SK-N-SH (cell line): Measurements from ENCODE around the gene LCORL. TPM values are rescaled to one million over a fixed set of nuclear protein-coding genes. Genes with fewer than 3 reads are reported as not detected.

Experiments used
- CTCF ChIA-PET: fragments of 300-600, 350-600 bp; formaldehyde crosslinking; extraction: SDS; loops from one replicate; lab custom pipeline; 2021; lab: Yijun Ruan, JAX
- POLR2A ChIA-PET: fragments of 350-600 bp; sonication (Branson Sonifier 250); formaldehyde crosslinking; extraction: SDS; loops from one replicate; lab custom pipeline; 2020; ENCODE audit warnings: antibody characterized with exemption, inconsistent platforms; lab: Yijun Ruan, JAX
- DNase-seq: peaks from one replicate; pipeline ENCODE4 v3.0.0; 2012
- H2AFZ ChIP-seq: fragments of 200-600 bp; sonication (generic); 2 replicates; pipeline ENCODE4 v1.8.1; 2016; ENCODE audit warnings: antibody characterized with exemption, mild to moderate bottlenecking, low read depth
- H3F3A ChIP-seq: fragments of 200-600 bp; sonication (generic); replicated peaks from 2 replicates; pipeline ENCODE3; 2016; ENCODE audit warnings: antibody characterized with exemption, mild to moderate bottlenecking; ENCODE audit not compliant: insufficient read depth
- H3K27ac ChIP-seq, 2 experiments: fragments of 200-500 bp in 1 of 2; fragments of 200-600 bp in 1 of 2; sonication (Bioruptor generic) in 1 of 2; sonication (generic), shearing (Covaris generic) in 1 of 2; 2 replicates each; pipeline versions ENCODE4 v1.5.1 to v1.6.1; 2014 to 2016; ENCODE audit warnings: low read depth in 2 of 2, inconsistent platforms in 1 of 2, low read length in 1 of 2, mild to moderate bottlenecking in 1 of 2, mixed read lengths in 1 of 2
- H3K27me3 ChIP-seq: fragments of 200-600 bp; sonication (generic), shearing (Covaris generic); 2 replicates; pipeline ENCODE4 v1.6.1; 2016; ENCODE audit warnings: mixed run types; ENCODE audit not compliant: insufficient read depth
- H3K36me3 ChIP-seq, 2 experiments: fragments of 200-500 bp in 1 of 2; fragments of 200-600 bp in 1 of 2; sonication (Bioruptor generic) in 1 of 2; sonication (generic) in 1 of 2; replicated peaks in 1 of 2; 2 replicates each; pipeline versions ENCODE3 to v1.5.1; 2014 to 2016; ENCODE audit warnings: low read length in 1 of 2, mild to moderate bottlenecking in 1 of 2; ENCODE audit not compliant: insufficient read depth in 2 of 2, control insufficient read depth in 1 of 2
- H3K4me1 ChIP-seq, 2 experiments: fragments of 200-500 bp in 1 of 2; fragments of 200-600 bp in 1 of 2; sonication (Bioruptor generic) in 1 of 2; sonication (generic), shearing (Covaris generic) in 1 of 2; 2 replicates each; pipeline versions ENCODE4 v1.5.1 to v1.6.1; 2014 to 2016; ENCODE audit warnings: low read depth in 1 of 2, low read length in 1 of 2, mixed run types in 1 of 2; ENCODE audit not compliant: insufficient read depth in 2 of 2, control insufficient read depth in 1 of 2
- H3K4me2 ChIP-seq: fragments of 200-600 bp; sonication (generic), shearing (Covaris generic); 2 replicates; pipeline ENCODE4 v1.6.1; 2017; ENCODE audit warnings: mixed run types
- H3K4me3 ChIP-seq, 2 experiments: fragments of 200-500 bp in 1 of 2; fragments of 200-600 bp in 1 of 2; sonication (Bioruptor generic) in 1 of 2; sonication (generic), shearing (Covaris generic) in 1 of 2; 2 replicates each; pipeline versions ENCODE4 v1.5.1 to v1.8.1; 2014 to 2016; ENCODE audit warnings: low read depth in 2 of 2, inconsistent platforms in 1 of 2, low read length in 1 of 2, mild to moderate bottlenecking in 1 of 2, mixed read lengths in 1 of 2, moderate library complexity in 1 of 2
- H3K79me2 ChIP-seq: fragments of 200-600 bp; sonication (generic); 2 replicates; pipeline ENCODE4 v1.8.1; 2017; ENCODE audit warnings: mild to moderate bottlenecking; ENCODE audit not compliant: insufficient read depth
- H3K9ac ChIP-seq: fragments of 200-600 bp; sonication (generic); 2 replicates; pipeline ENCODE4 v1.6.1; 2017; ENCODE audit warnings: mixed run types
- H3K9me2 ChIP-seq: fragments of 200-600 bp; sonication (generic); 2 replicates; pipeline ENCODE4 v1.6.1; 2017; ENCODE audit warnings: mixed run types
- H3K9me3 ChIP-seq: fragments of 200-600 bp; sonication (generic); 2 replicates; pipeline ENCODE4 v1.6.1; 2017; ENCODE audit warnings: mixed run types, mild to moderate bottlenecking, moderate library complexity
- H4K20me1 ChIP-seq: fragments of 200-600 bp; sonication (generic); 2 replicates; pipeline ENCODE4 v1.6.1; 2017; ENCODE audit warnings: mild to moderate bottlenecking, mixed run types; ENCODE audit not compliant: insufficient read depth
- ELF1 ChIP-seq: IDR thresholded peaks from 2 replicates; pipeline ENCODE4 v1.4.0; 2012
- FOSL2 ChIP-seq: IDR thresholded peaks from 2 replicates; pipeline ENCODE4 v1.4.0; 2012; ENCODE audit warnings: low read depth, mild to moderate bottlenecking, moderate library complexity, borderline replicate concordance
- FOXM1 ChIP-seq: IDR thresholded peaks from 2 replicates; pipeline ENCODE4 v1.4.0; 2012; ENCODE audit warnings: low read depth, mild to moderate bottlenecking
- MAX ChIP-seq: IDR thresholded peaks from 2 replicates; pipeline ENCODE4 v1.4.0; 2012; ENCODE audit warnings: low read depth
- NRF1 ChIP-seq: IDR thresholded peaks from 2 replicates; pipeline ENCODE4 v1.6.1; 2012; ENCODE audit warnings: low read depth, mild to moderate bottlenecking, low read length
- RCOR1 ChIP-seq: fragments of 150-350 bp; IDR thresholded peaks from 2 replicates; pipeline ENCODE4 v1.6.1; 2017; ENCODE audit warnings: antibody characterized with exemption, low read length
- REST ChIP-seq: IDR thresholded peaks from 2 replicates; pipeline ENCODE4 v1.6.1; 2012; ENCODE audit warnings: mild to moderate bottlenecking, low read depth, low read length, moderate library complexity
- TAF1 ChIP-seq: IDR thresholded peaks from 2 replicates; pipeline ENCODE4 v1.6.1; 2012; ENCODE audit warnings: low read depth, mild to moderate bottlenecking, low read length, moderate library complexity, borderline replicate concordance
- TCF12 ChIP-seq: IDR thresholded peaks from 2 replicates; pipeline ENCODE4 v1.4.0; 2012
- TEAD4 ChIP-seq: IDR thresholded peaks from 2 replicates; pipeline ENCODE4 v1.4.0; 2012; ENCODE audit warnings: mild to moderate bottlenecking, borderline replicate concordance; ENCODE audit not compliant: insufficient read depth
- USF1 ChIP-seq: IDR thresholded peaks from 2 replicates; pipeline ENCODE4 v1.4.0; 2012; ENCODE audit warnings: low read depth, borderline replicate concordance
- ZBTB33 ChIP-seq: IDR thresholded peaks from 2 replicates; pipeline ENCODE4 v1.4.0; 2012; ENCODE audit warnings: low read depth, borderline replicate concordance
- WGBS: methylation state at CpG from one replicate; pipeline ENCODE4 v1.1.6; 2017; ENCODE audit warnings: low lambda C conversion rate; 5-methylcytosine and 5-hydroxymethylcytosine counted together
- polyA plus RNA-seq, 3 experiments: library from polyadenylated mRNA; depleted of rRNA; stranded (reverse); fragments of >200 nt; gene quantifications; 2 replicates each; pipeline ENCODE4 v1.2.3, GENCODE V29; 2012

Gene LCORL
- polyA plus RNA-seq, 1 of the 3 experiments (the other 2 are of a cell fraction), result 1.9 TPM

DNA sequence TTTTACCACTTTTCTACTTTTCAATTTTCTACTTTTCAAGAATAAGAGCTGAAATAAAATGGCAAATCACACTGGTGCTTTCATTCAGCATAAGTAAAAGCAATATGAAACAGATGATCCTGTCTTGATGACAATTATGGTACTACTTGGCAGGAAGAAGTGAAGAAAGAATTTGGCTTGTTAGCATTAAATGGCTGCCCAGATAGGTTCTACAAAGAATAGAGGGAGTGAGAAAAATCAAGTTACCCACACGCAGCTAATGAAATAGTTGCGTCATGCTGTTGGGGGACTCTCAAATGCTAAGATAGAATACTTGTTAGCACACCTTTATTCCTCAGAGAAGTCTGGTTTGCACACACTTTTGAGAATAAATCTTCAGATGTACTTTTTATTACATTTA lies 12.5 kb upstream of the LCORL start:
- H2AFZ ChIP-seq, result no peak overlapping the region
- H3K9ac ChIP-seq, result no peak overlapping the region
- H3K36me3 ChIP-seq, result no peaks in the 10 kb centered on the region
- no peaks in the 10 kb centered on the region for H3K9me2 ChIP-seq
- H3F3A ChIP-seq, result no peaks in the 10 kb centered on the region
- no peaks in the 10 kb centered on the region for H3K9me3 ChIP-seq
- DNase-seq, result no peak
- no peaks in the 10 kb centered on the region for H3K4me1 ChIP-seq
- POLR2A ChIA-PET, result no interaction called here
- no peaks in the 10 kb centered on the region for H3K79me2 ChIP-seq
- no peak overlapping the region for H3K4me3 ChIP-seq
- no peak overlapping the region for H3K4me2 ChIP-seq
- CTCF ChIA-PET, result no interaction called here
- no peaks in the 10 kb centered on the region for H4K20me1 ChIP-seq
- TF ChIP-seq TAF1 (no peak), MAX (no peak), TCF12 (no peak), FOXM1 (no peak), NRF1 (no peak), ELF1 (no peak), ZBTB33 (no peak), USF1 (no peak), RCOR1 (no peak), FOSL2 (no peak), TEAD4 (no peak), REST (no peak)
- H3K27me3 ChIP-seq, result no peaks in the 10 kb centered on the region
- H3K27ac ChIP-seq, result no peak overlapping the region
- 84% methylated on average over 2 of the region's 2 CpGs for WGBS
